KMS-11 (cell line): ENCODE data around the gene TAS1R3.

Experiments
- H2AFZ ChIP-seq: fragments of 200-600 bp; sonication (generic); 2 replicates; pipeline ENCODE4 v1.6.1; 2016; ENCODE audit warnings: antibody characterized with exemption, mixed run types, low read depth
- H3K27ac ChIP-seq: fragments of 200-600 bp; sonication (generic); 2 replicates; pipeline ENCODE4 v1.6.1; 2016; ENCODE audit warnings: mild to moderate bottlenecking, mixed run types
- H3K27me3 ChIP-seq: fragments of 200-600 bp; sonication (generic); 2 replicates; pipeline ENCODE4 v1.6.1; 2017; ENCODE audit warnings: mild to moderate bottlenecking, low read depth, mixed run types, moderate library complexity; ENCODE audit not compliant: insufficient read depth
- H3K36me3 ChIP-seq: fragments of 200-600 bp; sonication (generic); 2 replicates; pipeline ENCODE4 v1.6.1; 2017; ENCODE audit warnings: mild to moderate bottlenecking, mixed run types; ENCODE audit not compliant: insufficient read depth
- H3K4me1 ChIP-seq: fragments of 200-600 bp; sonication (generic); 2 replicates; pipeline ENCODE4 v1.6.1; 2016; ENCODE audit warnings: mild to moderate bottlenecking, low read depth, mixed run types; ENCODE audit not compliant: poor library complexity, severe bottlenecking
- H3K4me2 ChIP-seq: fragments of 200-600 bp; sonication (generic); 2 replicates; pipeline ENCODE4 v1.7.0; 2016; ENCODE audit warnings: mild to moderate bottlenecking, mixed run types
- H3K4me3 ChIP-seq: fragments of 200-600 bp; sonication (generic); IDR thresholded peaks from 2 replicates; pipeline ENCODE4 v1.6.1; 2017; ENCODE audit warnings: low read depth, low read length, mixed read lengths; ENCODE audit not compliant: insufficient read depth
- H3K79me2 ChIP-seq: fragments of 200-600 bp; sonication (generic); 2 replicates; pipeline ENCODE4 v1.6.1; 2016; ENCODE audit warnings: low read depth, mixed run types; ENCODE audit not compliant: insufficient read depth
- H3K9ac ChIP-seq: fragments of 200-600 bp; sonication (generic); 2 replicates; pipeline ENCODE4 v1.6.1; 2016; ENCODE audit warnings: mild to moderate bottlenecking, mixed run types
- H4K20me1 ChIP-seq: fragments of 200-600 bp; sonication (generic); 2 replicates; pipeline ENCODE4 v1.6.1; 2016; ENCODE audit warnings: mild to moderate bottlenecking, mixed run types; ENCODE audit not compliant: insufficient read depth
- TF ChIP-seq, protein P1 (sequence below): fragments of 200-600 bp; sonication (generic); conservative IDR thresholded peaks from 2 replicates; pipeline ENCODE4 v1.6.1; 2017; ENCODE audit warnings: low read depth, mild to moderate bottlenecking, antibody characterized with exemption, low read length, moderate library complexity, mixed read lengths

TAS1R3 gene

DNA sequence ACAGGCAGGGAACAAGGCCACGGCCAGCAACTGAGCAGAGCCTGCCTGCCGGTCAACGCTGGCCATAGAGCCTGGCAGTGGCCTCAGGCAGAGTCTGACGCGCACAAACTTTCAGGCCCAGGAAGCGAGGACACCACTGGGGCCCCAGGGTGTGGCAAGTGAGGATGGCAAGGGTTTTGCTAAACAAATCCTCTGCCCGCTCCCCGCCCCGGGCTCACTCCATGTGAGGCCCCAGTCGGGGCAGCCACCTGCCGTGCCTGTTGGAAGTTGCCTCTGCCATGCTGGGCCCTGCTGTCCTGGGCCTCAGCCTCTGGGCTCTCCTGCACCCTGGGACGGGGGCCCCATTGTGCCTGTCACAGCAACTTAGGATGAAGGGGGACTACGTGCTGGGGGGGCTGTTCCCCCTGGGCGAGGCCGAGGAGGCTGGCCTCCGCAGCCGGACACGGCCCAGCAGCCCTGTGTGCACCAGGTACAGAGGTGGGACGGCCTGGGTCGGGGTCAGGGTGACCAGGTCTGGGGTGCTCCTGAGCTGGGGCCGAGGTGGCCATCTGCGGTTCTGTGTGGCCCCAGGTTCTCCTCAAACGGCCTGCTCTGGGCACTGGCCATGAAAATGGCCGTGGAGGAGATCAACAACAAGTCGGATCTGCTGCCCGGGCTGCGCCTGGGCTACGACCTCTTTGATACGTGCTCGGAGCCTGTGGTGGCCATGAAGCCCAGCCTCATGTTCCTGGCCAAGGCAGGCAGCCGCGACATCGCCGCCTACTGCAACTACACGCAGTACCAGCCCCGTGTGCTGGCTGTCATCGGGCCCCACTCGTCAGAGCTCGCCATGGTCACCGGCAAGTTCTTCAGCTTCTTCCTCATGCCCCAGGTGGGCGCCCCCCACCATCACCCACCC lies at the start of gene TAS1R3:
Gene TAS1R3, plus strand, starts transcription at position 213 of the 898 bp plus-strand sequence. Its CDS starts 66 bp downstream, at position 279.
- Histone ChIP-seq H4K20me1 (no peaks in the 10 kb centered on the region), H3K4me2 (no peak within 1 kb of the TSS), H3K4me3 (no peak within 1 kb of the TSS), H2AFZ (no peak within 1 kb of the TSS), H3K36me3 (no peaks in the 10 kb centered on the region), H3K79me2 (peaks cover 4% of the 10 kb centered on the region; the same call in 1 of the 2 replicates), H3K27ac (no peak within 1 kb of the TSS), H3K4me1 (peaks cover 3% of the 10 kb centered on the region), H3K9ac (no peak within 1 kb of the TSS), H3K27me3 (no peaks in the 10 kb centered on the region)
- TF ChIP-seq, protein P1, sequence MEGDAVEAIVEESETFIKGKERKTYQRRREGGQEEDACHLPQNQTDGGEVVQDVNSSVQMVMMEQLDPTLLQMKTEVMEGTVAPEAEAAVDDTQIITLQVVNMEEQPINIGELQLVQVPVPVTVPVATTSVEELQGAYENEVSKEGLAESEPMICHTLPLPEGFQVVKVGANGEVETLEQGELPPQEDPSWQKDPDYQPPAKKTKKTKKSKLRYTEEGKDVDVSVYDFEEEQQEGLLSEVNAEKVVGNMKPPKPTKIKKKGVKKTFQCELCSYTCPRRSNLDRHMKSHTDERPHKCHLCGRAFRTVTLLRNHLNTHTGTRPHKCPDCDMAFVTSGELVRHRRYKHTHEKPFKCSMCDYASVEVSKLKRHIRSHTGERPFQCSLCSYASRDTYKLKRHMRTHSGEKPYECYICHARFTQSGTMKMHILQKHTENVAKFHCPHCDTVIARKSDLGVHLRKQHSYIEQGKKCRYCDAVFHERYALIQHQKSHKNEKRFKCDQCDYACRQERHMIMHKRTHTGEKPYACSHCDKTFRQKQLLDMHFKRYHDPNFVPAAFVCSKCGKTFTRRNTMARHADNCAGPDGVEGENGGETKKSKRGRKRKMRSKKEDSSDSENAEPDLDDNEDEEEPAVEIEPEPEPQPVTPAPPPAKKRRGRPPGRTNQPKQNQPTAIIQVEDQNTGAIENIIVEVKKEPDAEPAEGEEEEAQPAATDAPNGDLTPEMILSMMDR: no peak

DNA sequence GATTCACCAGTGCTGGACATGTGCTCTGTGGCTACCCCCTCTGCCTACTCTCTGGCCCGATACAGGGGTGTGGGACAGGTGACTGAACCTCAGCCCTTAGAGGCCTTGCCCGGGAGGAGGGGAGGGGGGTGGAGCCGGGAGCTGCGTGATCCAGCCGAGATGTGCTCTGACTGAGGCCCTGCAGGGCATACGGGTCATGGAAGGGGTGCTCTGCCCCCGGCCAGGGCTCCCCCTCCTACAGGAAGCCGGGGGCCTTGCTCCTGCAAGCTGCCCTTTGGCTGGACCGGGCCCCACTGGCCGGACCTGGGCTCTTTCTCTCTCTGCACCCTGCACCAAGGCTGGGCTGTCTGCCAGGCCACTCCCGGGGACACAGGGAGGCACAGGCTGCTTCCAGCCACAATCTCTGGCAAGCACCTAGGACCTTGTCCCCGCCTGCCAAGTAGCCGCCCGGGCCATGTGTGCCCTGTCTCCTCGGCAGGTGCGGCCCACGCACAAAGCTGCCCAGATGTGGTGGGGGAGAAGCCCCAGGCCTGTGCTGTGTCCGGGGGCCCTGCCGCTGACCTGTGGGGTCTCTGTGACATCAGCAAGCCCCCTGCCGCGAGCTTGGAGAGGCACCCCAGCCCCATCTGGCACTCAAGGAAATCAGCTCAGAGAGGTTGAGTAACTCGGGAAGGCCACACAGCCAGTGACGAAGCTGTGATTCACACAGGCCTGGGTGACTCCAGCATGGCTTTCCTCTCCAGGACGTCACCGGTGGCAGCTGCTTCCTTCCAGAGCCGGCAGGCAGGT lies 49.4 kb upstream of the TAS1R3 start:
- Histone ChIP-seq H3K4me1 (peaks cover 3% of the 10 kb centered on the region), H3K79me2 (no peaks in the 10 kb centered on the region), H4K20me1 (no peaks in the 10 kb centered on the region), H3K36me3 (no peaks in the 10 kb centered on the region), H3K9ac (no peak overlapping the region), H3K27ac (no peak overlapping the region), H3K4me3 (no peak overlapping the region), H2AFZ (no peak overlapping the region), H3K4me2 (no peak overlapping the region), H3K27me3 (peaks cover 24% of the 10 kb centered on the region)
- TF ChIP-seq, protein P1: no peak

DNA sequence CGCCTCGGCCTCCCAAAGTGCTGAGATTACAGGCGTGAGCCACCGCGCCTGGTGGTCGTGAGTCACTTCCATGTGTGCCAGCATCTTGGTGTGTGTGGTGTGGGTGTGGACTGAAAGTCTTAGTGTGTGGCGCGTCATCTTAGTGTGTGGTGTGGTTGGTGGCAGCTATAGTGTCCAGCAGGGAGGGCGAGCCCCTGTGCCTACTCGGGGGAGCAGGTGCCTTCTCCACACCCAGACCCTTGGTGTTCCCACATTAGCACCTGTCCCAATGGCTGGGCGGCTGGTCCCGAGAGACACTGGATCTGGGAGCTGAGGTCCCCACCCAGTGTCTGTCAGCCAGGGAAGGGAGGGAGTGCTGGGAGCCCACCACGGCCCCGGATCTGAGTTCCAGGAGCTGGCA lies 48.1 kb upstream of the TAS1R3 start:
- H3K27ac ChIP-seq: no peak overlapping the region

DNA sequence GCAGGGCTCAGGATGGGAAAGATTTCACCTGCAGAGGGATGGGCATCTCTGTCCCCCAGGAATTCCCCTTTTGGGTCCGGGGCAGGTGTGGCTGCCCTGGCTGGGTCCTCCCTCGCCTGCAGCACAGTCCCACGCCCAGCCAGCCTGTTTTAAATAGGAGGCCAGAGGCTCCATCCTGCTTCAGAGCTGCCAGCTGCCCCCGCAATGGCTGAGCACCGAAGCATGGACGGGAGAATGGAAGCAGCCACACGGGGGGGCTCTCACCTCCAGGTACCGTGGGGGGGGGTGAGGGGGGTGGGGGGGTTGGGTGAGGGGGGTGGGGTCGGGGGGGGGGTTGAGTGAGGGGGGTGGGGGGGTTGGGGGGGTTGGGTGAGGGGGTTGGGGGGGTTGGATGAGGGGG lies 47.3 kb upstream of the TAS1R3 start:
- Histone ChIP-seq H3K4me1 (peaks cover 3% of the 10 kb centered on the region), H3K27me3 (peaks cover 35% of the 10 kb centered on the region), H2AFZ (no peak overlapping the region), H4K20me1 (no peaks in the 10 kb centered on the region), H3K4me2 (no peak overlapping the region), H3K79me2 (no peaks in the 10 kb centered on the region), H3K36me3 (no peaks in the 10 kb centered on the region), H3K4me3 (no peak overlapping the region), H3K27ac (no peak overlapping the region), H3K9ac (no peak overlapping the region)
- TF ChIP-seq, protein P1: no peak

More for the DNA sequence above, 48.1 kb upstream of the TAS1R3 start:
- TF ChIP-seq, protein P1: no peak
- Histone ChIP-seq H3K4me1 (peaks cover 3% of the 10 kb centered on the region), H3K27me3 (peaks cover 35% of the 10 kb centered on the region), H3K79me2 (no peaks in the 10 kb centered on the region), H2AFZ (no peak overlapping the region), H4K20me1 (no peaks in the 10 kb centered on the region), H3K4me2 (no peak overlapping the region), H3K36me3 (no peaks in the 10 kb centered on the region), H3K9ac (no peak overlapping the region), H3K4me3 (no peak overlapping the region)
